Gastroesophageal sphincter (tissue), 4 donors: ENCODE results near the gene ZBTB40. TPM values are rescaled to one million over a fixed set of nuclear protein-coding genes. Genes with fewer than 3 reads are reported as not detected.
A peak's percentile ranks its signal among the peaks of the same experiment; 100 is the strongest.

Experiments
- ATAC-seq: fragments of 150-250 bp; one replicate; pipeline ENCODE4 v1.9.1; 2016; ENCODE audit warnings: mild to moderate bottlenecking, moderate library complexity
- H3K27ac ChIP-seq, 4 donors: fragments of 200-600 bp; sonication (generic) in 3 of 4; 1 replicate in 3 of 4; 2 replicates in 1 of 4; pipeline ENCODE4 v1.5.1; 2016 to 2019
- H3K27me3 ChIP-seq: fragments of 200-600 bp; sonication (generic); one replicate; pipeline ENCODE4 v1.5.1; 2019
- H3K36me3 ChIP-seq, 2 donors: fragments of 200-600 bp; sonication (generic); one replicate each; pipeline ENCODE4 v1.5.1; 2019; ENCODE audit warnings: control low read depth in 1 of 2
- H3K4me1 ChIP-seq, 3 donors: fragments of 200-600 bp; sonication (generic); 1 replicate in 2 of 3; 2 replicates in 1 of 3; pipeline ENCODE4 v1.5.1; 2016 to 2019; ENCODE audit warnings: control low read depth in 2 of 3
- H3K4me3 ChIP-seq, 2 donors: fragments of 200-600 bp; sonication (generic); one replicate each; pipeline ENCODE4 v1.5.1; 2019; ENCODE audit warnings: mild to moderate bottlenecking in 1 of 2, moderate library complexity in 1 of 2
- H3K9me3 ChIP-seq, 3 donors: fragments of 200-600 bp; sonication (generic); one replicate each; pipeline ENCODE4 v1.5.1; 2017 to 2019; ENCODE audit warnings: control low read depth in 2 of 3
- CTCF ChIP-seq, 4 experiments: fragments of 200-600 bp in 2 of 4; fragments of 450-650 bp in 2 of 4; sonication (generic) in 1 of 4; IDR thresholded peaks; one replicate each; pipeline ENCODE4 v1.5.1; 2017 to 2019; ENCODE audit warnings: antibody characterized with exemption in 4 of 4, mild to moderate bottlenecking in 2 of 4, moderate library complexity in 2 of 4
- EP300 ChIP-seq: sonication (generic); formaldehyde crosslinking; IDR thresholded peaks from one replicate; pipeline ENCODE4 v1.6.1; 2017; ENCODE audit warnings: antibody characterized with exemption, mild to moderate bottlenecking
- POLR2A ChIP-seq, 2 donors: fragments of 450-650 bp; IDR thresholded peaks; one replicate each; pipeline ENCODE4 v1.6.1; 2017; ENCODE audit warnings: antibody characterized with exemption in 2 of 2, mild to moderate bottlenecking in 2 of 2, moderate library complexity in 1 of 2
- POLR2AphosphoS5 ChIP-seq: sonication (generic); formaldehyde crosslinking; IDR thresholded peaks from one replicate; pipeline ENCODE4 v1.6.1; 2017; ENCODE audit warnings: antibody characterized with exemption
- WGBS, 2 donors: methylation state at CpG; one replicate each; pipeline ENCODE4 v1.1.5; 2018; ENCODE audit warnings: low coverage in 1 of 2; 5-methylcytosine and 5-hydroxymethylcytosine counted together
- total RNA-seq, 4 donors: library from RNA; depleted of rRNA; stranded (reverse); fragments of >200 nt; gene quantifications; one replicate each; pipeline ENCODE4 v1.1.0, GENCODE V29; 2016

Gene ZBTB40
- total RNA-seq, 4 donors from 2014 or later = 13.8 to 28.2 (median 18.4) TPM

- ATAC-seq = no peak
Measured at GRCh38 chr1:22533244-22533895, 81.7 kb downstream of the ZBTB40 start.

DNA sequence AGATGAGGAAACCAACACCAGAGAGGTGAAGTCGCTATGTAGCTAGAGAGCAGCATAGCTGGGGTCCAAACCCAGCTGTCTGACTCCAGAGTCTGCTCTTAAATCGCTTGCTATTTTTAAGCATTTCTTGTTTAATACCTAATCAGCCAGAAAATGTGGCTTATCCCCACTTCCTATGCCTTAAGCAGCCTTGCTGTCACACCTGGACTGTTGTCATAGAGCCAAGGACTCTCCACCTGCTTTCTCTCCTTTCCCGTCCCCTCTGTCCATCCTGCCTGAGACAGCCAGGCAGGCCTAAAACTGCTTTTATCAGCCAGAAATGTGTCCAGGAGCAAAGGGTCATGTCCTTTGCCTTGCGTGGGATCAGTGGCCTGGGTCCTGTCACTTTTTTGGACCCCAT lies 83.3 kb downstream of the ZBTB40 start:
- no peak for TF ChIP-seq CTCF (IDR thresholded peaks at IDR 0.05)
- TF ChIP-seq EP300 = no peak
- no peak for TF ChIP-seq POLR2A (IDR thresholded peaks at IDR 0.05)
- TF ChIP-seq POLR2AphosphoS5 = no peak
- 90 to 100% methylated on average over 2 to 3 of the region's 4 CpGs for WGBS, 2 donors
- H3K4me1 ChIP-seq = peaks cover 5 to 26% (median 22%) of the 10 kb centered on the region in 3 donors
- H3K9me3 ChIP-seq = no peaks in the 10 kb centered on the region
- H3K36me3 ChIP-seq = no peaks in the 10 kb centered on the region
- H3K27ac ChIP-seq = no peak overlapping the region
- no peak for ATAC-seq
- H3K4me3 ChIP-seq = no peak overlapping the region
- H3K27me3 ChIP-seq = no peaks in the 10 kb centered on the region

More at GRCh38 chr1:22533244-22533895, 81.7 kb downstream of the ZBTB40 start:
- Histone ChIP-seq H3K36me3 (no peaks in the 10 kb centered on the region), H3K27ac (no peak overlapping the region), H3K27me3 (no peaks in the 10 kb centered on the region), H3K4me1 (peaks cover 5 to 31% (median 25%) of the 10 kb centered on the region in 3 donors), H3K4me3 (no peak overlapping the region), H3K9me3 (no peaks in the 10 kb centered on the region)
- 73 to 80% methylated on average over 3 to 7 of the region's 11 CpGs for WGBS, 2 donors
- TF ChIP-seq POLR2AphosphoS5 = no peak
- TF ChIP-seq POLR2A (IDR thresholded peaks at IDR 0.05) = no peak
- TF ChIP-seq CTCF (IDR thresholded peaks at IDR 0.05) = no peak

DNA sequence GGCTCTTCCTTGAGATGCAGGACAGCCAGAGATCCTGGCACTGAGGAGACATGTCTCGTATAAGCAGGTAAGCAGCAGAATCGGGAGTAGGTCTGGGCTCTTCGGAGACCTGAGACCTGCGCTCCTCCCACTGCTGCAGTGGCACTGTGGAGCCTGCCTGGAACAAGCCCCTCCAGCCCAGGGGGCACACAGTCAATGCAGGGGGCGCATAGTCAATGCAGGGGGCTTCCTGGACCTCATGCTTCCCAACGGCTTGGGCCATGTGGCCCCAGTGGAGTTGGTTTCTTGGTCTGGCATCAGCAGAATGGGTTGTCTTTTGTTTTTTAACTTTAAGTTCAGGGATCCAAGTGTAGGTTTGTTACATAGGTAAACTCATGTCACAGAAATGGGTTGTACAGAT lies 83.7 kb downstream of the ZBTB40 start:
- H3K4me3 ChIP-seq = no peak overlapping the region
- no peaks in the 10 kb centered on the region for H3K27me3 ChIP-seq
- peaks cover 2 to 22% (median 17%) of the 10 kb centered on the region in 3 donors for H3K4me1 ChIP-seq
- WGBS, 2 donors = no CpG with 5 or more reads among the region's 6 CpGs
- no peak for TF ChIP-seq CTCF (IDR thresholded peaks at IDR 0.05)
- no peak for TF ChIP-seq EP300
- no peak for TF ChIP-seq POLR2AphosphoS5
- no peak for TF ChIP-seq POLR2A (IDR thresholded peaks at IDR 0.05)
- no peak for ATAC-seq
- no peak overlapping the region for H3K27ac ChIP-seq
- H3K36me3 ChIP-seq = no peaks in the 10 kb centered on the region
- H3K9me3 ChIP-seq = no peaks in the 10 kb centered on the region

- Histone ChIP-seq H3K27ac (no peak overlapping the region), H3K36me3 (no peaks in the 10 kb centered on the region), H3K4me3 (no peak overlapping the region), H3K27me3 (no peaks in the 10 kb centered on the region), H3K4me1 (peaks cover 0 to 10% (median 6%) of the 10 kb centered on the region in 3 donors), H3K9me3 (no peaks in the 10 kb centered on the region)
- peak; percentile 47 for ATAC-seq
- no peak for TF ChIP-seq POLR2A (IDR thresholded peaks at IDR 0.05)
- no peak for TF ChIP-seq CTCF (IDR thresholded peaks at IDR 0.05)
- no peak for TF ChIP-seq POLR2AphosphoS5
- no peak for TF ChIP-seq EP300
- WGBS, 2 donors = 47 to 83% methylated on average over 1 to 3 of the region's 7 CpGs
Measured at GRCh38 chr1:22536506-22536905, 84.9 kb downstream of the ZBTB40 start.

- no peak for ATAC-seq
- 69 to 88% methylated on average over 6 to 9 of the region's 13 CpGs for WGBS, 2 donors
- Histone ChIP-seq H3K27me3 (no peaks in the 10 kb centered on the region), H3K4me3 (no peak overlapping the region), H3K36me3 (no peaks in the 10 kb centered on the region), H3K27ac (no peak overlapping the region), H3K9me3 (no peaks in the 10 kb centered on the region), H3K4me1 (no peaks in the 10 kb centered on the region)
- TF ChIP-seq EP300 (no peak), CTCF (IDR thresholded peaks at IDR 0.05) (no peak), POLR2A (IDR thresholded peaks at IDR 0.05) (no peak), POLR2AphosphoS5 (no peak)
Measured at GRCh38 chr1:22537441-22538139, 85.9 kb downstream of the ZBTB40 start.
